ENCODE results near the gene NOP53. TPM values are rescaled to one million over a fixed set of nuclear protein-coding genes. Genes with fewer than 3 reads are reported as not detected.

NOP53 gene
- total and polyA plus RNA-seq, 9 of the 15 experiments (the other 6 are each of a cell fraction or from before 2014, with no cell fraction given), result 6.5 to 274 (median 145) TPM

DNA sequence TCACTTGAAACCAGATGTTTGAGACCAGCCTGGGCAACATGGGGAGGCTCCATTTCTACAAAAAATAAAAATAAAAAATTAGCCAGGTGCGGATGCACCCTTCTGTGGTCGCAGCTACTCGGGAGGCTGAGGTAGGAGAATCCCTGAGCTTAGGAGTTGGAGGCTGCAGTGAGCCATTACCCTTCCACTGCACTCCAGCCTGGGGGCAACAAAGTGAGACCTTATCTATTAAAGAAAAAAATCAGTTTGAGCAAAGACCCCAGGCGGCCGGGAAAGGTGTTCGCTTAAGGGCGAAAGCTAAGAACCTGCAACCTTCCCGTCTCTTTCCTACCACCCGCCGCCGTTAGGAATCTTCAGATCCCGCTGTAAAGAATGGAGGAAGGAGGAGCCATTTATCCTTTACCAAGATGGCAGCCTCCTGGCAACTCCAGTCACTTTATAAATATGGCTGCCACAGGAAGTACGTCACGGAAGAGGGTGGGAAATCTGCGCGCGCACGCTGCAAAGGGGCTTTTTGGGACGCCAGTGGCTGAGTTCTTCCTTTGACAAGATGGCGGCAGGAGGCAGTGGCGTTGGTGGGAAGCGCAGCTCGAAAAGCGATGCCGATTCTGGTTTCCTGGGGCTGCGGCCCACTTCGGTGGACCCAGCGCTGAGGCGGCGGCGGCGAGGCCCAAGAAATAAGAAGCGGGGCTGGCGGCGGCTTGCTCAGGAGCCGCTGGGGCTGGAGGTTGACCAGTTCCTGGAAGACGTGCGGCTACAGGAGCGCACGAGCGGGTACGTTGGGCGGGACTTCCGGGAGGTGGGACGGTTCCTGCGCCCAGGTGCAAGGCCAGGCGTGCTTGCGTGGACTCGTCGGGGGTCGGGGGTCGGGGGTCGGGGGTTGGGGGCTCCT lies at the start of gene NOP53 (continued):
- TF ChIP-seq PRPF4 (IDR thresholded peaks at IDR 0.05; ENCODE audit: insufficient read depth, low read depth, low read length, poor library complexity, severe bottlenecking), result no peak
- no peak for TF ChIP-seq NFATC3 (IDR thresholded peaks at IDR 0.05)
- TF ChIP-seq NCOA6 (IDR thresholded peaks at IDR 0.05), result no peak
- no peak for TF ChIP-seq GATA2 (CRISPR knock-in tag; IDR thresholded peaks at IDR 0.05)
- peak; percentile 55; the same call in 1 of the 2 replicates for TF ChIP-seq RB1 (IDR thresholded peaks at IDR 0.05; ENCODE audit: low read depth)
- TF ChIP-seq SAP30 (IDR thresholded peaks at IDR 0.05; ENCODE audit: borderline replicate concordance, insufficient read depth, low read depth, low read length, poor library complexity, severe bottlenecking), result peak; percentile 90
- TF ChIP-seq NRF1 (conservative IDR thresholded peaks at IDR 0.05 in 1 of 2, IDR thresholded peaks at IDR 0.05 in 1 of 2), result peak; percentile 92 to 94
- no peak for TF ChIP-seq THAP7 (CRISPR knock-in tag; IDR thresholded peaks at IDR 0.05)
- no peak for TF ChIP-seq FOXP1 (CRISPR knock-in tag; IDR thresholded peaks at IDR 0.05)
- TF ChIP-seq ZNF224 (CRISPR knock-in tag; IDR thresholded peaks at IDR 0.05), result no peak
- no peak for TF ChIP-seq ZNF174 (CRISPR knock-in tag; IDR thresholded peaks at IDR 0.05)
- TF ChIP-seq MTA3 (IDR thresholded peaks at IDR 0.05; ENCODE audit: borderline replicate concordance), result peak; percentile 89; the same call in 1 of the 2 replicates
- TF ChIP-seq MBD1 (CRISPR knock-in tag; IDR thresholded peaks at IDR 0.05), result no peak
- TF ChIP-seq POLR2AphosphoS2 (IDR thresholded peaks at IDR 0.05; ENCODE audit: low read length), result peak; percentile 86; the same call in 1 of the 2 replicates
- TF ChIP-seq, protein P1, sequence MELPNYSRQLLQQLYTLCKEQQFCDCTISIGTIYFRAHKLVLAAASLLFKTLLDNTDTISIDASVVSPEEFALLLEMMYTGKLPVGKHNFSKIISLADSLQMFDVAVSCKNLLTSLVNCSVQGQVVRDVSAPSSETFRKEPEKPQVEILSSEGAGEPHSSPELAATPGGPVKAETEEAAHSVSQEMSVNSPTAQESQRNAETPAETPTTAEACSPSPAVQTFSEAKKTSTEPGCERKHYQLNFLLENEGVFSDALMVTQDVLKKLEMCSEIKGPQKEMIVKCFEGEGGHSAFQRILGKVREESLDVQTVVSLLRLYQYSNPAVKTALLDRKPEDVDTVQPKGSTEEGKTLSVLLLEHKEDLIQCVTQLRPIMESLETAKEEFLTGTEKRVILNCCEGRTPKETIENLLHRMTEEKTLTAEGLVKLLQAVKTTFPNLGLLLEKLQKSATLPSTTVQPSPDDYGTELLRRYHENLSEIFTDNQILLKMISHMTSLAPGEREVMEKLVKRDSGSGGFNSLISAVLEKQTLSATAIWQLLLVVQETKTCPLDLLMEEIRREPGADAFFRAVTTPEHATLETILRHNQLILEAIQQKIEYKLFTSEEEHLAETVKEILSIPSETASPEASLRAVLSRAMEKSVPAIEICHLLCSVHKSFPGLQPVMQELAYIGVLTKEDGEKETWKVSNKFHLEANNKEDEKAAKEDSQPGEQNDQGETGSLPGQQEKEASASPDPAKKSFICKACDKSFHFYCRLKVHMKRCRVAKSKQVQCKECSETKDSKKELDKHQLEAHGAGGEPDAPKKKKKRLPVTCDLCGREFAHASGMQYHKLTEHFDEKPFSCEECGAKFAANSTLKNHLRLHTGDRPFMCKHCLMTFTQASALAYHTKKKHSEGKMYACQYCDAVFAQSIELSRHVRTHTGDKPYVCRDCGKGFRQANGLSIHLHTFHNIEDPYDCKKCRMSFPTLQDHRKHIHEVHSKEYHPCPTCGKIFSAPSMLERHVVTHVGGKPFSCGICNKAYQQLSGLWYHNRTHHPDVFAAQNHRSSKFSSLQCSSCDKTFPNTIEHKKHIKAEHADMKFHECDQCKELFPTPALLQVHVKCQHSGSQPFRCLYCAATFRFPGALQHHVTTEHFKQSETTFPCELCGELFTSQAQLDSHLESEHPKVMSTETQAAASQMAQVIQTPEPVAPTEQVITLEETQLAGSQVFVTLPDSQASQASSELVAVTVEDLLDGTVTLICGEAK (IDR thresholded peaks at IDR 0.05), result peak; percentile 95
- TF ChIP-seq, protein P1 (CRISPR knock-in tag; IDR thresholded peaks at IDR 0.05), result no peak
- no peak for TF ChIP-seq PTRF (tag; IDR thresholded peaks at IDR 0.05)
